IMR-90 (cell line): ENCODE data around the gene TMEM107. TPM values are rescaled to one million over a fixed set of nuclear protein-coding genes. Genes with fewer than 3 reads are reported as not detected.

Experiments used
- ATAC-seq: fragments of 200-7000 bp; cut with Tn5 transposase; 2 replicates; pipeline ENCODE4 v1.9.1; 2020; ENCODE audit warnings: low read depth, mild to moderate bottlenecking, moderate library complexity
- BruUV-seq: library from RNA; stranded (reverse); fragments of 400-500 nt; replicated peaks from 2 replicates; lab custom pipeline; 2021; lab: Mats Ljungman, UMichigan
- CTCF ChIA-PET: fragments of 300-600 bp; formaldehyde crosslinking; extraction: SDS; loops from one replicate; lab custom pipeline; 2021; ENCODE audit warnings: antibody characterized with exemption; lab: Yijun Ruan, JAX
- POLR2A ChIA-PET: fragments of 300-600 bp; sonication (Branson Sonifier 250); formaldehyde crosslinking; loops from one replicate; lab custom pipeline; 2022; ENCODE audit warnings: antibody characterized with exemption; ENCODE audit not compliant: unreplicated experiment; lab: Charles Lee
- DNase-seq: peaks from one replicate; pipeline ENCODE4 v3.0.0; 2013
- H2AFZ ChIP-seq: replicated peaks from 2 replicates; pipeline ENCODE3; 2013; ENCODE audit warnings: low read length, mild to moderate bottlenecking; ENCODE audit not compliant: poor library complexity
- H2AK5ac ChIP-seq: 2 replicates; pipeline ENCODE4 v1.6.1; 2013; ENCODE audit warnings: low read depth, low read length, inconsistent platforms
- H2AK9ac ChIP-seq: replicated peaks from 2 replicates; pipeline ENCODE3; 2013; ENCODE audit warnings: mild to moderate bottlenecking, low read depth, low read length, moderate library complexity; ENCODE audit not compliant: poor library complexity
- H2BK120ac ChIP-seq: 2 replicates; pipeline ENCODE4 v1.6.1; 2013; ENCODE audit warnings: low read depth, low read length, inconsistent platforms
- H2BK15ac ChIP-seq: 3 replicates; pipeline ENCODE4 v1.6.1; 2013; ENCODE audit warnings: low read depth, low read length, inconsistent platforms
- H2BK20ac ChIP-seq: 2 replicates; pipeline ENCODE4 v1.6.1; 2013; ENCODE audit warnings: low read depth, mild to moderate bottlenecking, inconsistent platforms, low read length, moderate library complexity
- H2BK5ac ChIP-seq: 2 replicates; pipeline ENCODE4 v1.6.1; 2013; ENCODE audit warnings: mild to moderate bottlenecking, low read depth, low read length, inconsistent platforms; ENCODE audit not compliant: poor library complexity, severe bottlenecking
- H3K14ac ChIP-seq: replicated peaks from 2 replicates; pipeline ENCODE4 v1.6.1; 2013; ENCODE audit warnings: low read depth, low read length, inconsistent platforms
- H3K18ac ChIP-seq: 2 replicates; pipeline ENCODE4 v1.6.1; 2013; ENCODE audit warnings: low read depth, low read length, control low read depth
- H3K23ac ChIP-seq: 2 replicates; pipeline ENCODE4 v1.6.1; 2013; ENCODE audit warnings: low read depth, low read length, inconsistent platforms
- H3K27ac ChIP-seq: 2 replicates; pipeline ENCODE4 v1.5.1; 2013; ENCODE audit warnings: mild to moderate bottlenecking, control low read depth, low read length; ENCODE audit not compliant: insufficient read depth
- H3K27me3 ChIP-seq: 2 replicates; pipeline ENCODE4 v1.6.1; 2013; ENCODE audit warnings: low read length; ENCODE audit not compliant: control insufficient read depth, insufficient read depth
- H3K36me3 ChIP-seq: 2 replicates; pipeline ENCODE4 v1.6.1; 2013; ENCODE audit warnings: low read length, mixed read lengths; ENCODE audit not compliant: control insufficient read depth, insufficient read depth
- H3K4ac ChIP-seq: 2 replicates; pipeline ENCODE4 v1.6.1; 2013; ENCODE audit warnings: low read depth, low read length, inconsistent platforms
- H3K4me1 ChIP-seq: 2 replicates; pipeline ENCODE4 v1.6.1; 2013; ENCODE audit warnings: low read length, mixed read lengths; ENCODE audit not compliant: control insufficient read depth, insufficient read depth
- H3K4me2 ChIP-seq: 2 replicates; pipeline ENCODE4 v1.6.1; 2013; ENCODE audit warnings: low read depth, mild to moderate bottlenecking, control low read depth, low read length, moderate library complexity
- H3K4me3 ChIP-seq: 2 replicates; pipeline ENCODE4 v1.5.1; 2013; ENCODE audit warnings: low read depth, mild to moderate bottlenecking, control low read depth, low read length, moderate library complexity; ENCODE audit not compliant: insufficient read depth
- H3K56ac ChIP-seq: 2 replicates; pipeline ENCODE4 v1.6.1; 2013; ENCODE audit warnings: low read length, inconsistent platforms; ENCODE audit not compliant: insufficient read depth; ENCODE audit errors: extremely low read depth
- H3K79me1 ChIP-seq, 2 experiments: 2 replicates each; pipeline ENCODE4 v1.6.1; 2013; ENCODE audit warnings: low read length in 2 of 2, inconsistent platforms in 1 of 2, low read depth in 1 of 2
- H3K9ac ChIP-seq: 2 replicates; pipeline ENCODE4 v1.6.1; 2013; ENCODE audit warnings: low read depth, low read length, control low read depth
- H3K9me1 ChIP-seq: 2 replicates; pipeline ENCODE4 v1.6.1; 2013; ENCODE audit warnings: low read length, inconsistent platforms; ENCODE audit not compliant: insufficient read depth
- H3K9me3 ChIP-seq: 2 replicates; pipeline ENCODE4 v1.6.1; 2013; ENCODE audit warnings: low read length; ENCODE audit not compliant: control insufficient read depth, insufficient read depth
- H4K20me1 ChIP-seq: 2 replicates; pipeline ENCODE4 v1.6.1; 2013; ENCODE audit warnings: low read length, inconsistent platforms; ENCODE audit not compliant: insufficient read depth
- H4K5ac ChIP-seq: 2 replicates; pipeline ENCODE4 v1.6.1; 2013; ENCODE audit warnings: mild to moderate bottlenecking, low read depth, low read length, control low read depth
- H4K8ac ChIP-seq, 2 experiments: 2 replicates each; pipeline ENCODE4 v1.6.1; 2013; ENCODE audit warnings: low read depth in 2 of 2, low read length in 2 of 2, control low read depth in 1 of 2, inconsistent platforms in 1 of 2
- H4K91ac ChIP-seq: 2 replicates; pipeline ENCODE4 v1.6.1; 2013; ENCODE audit warnings: low read depth, low read length, inconsistent platforms; ENCODE audit not compliant: insufficient read depth
- BHLHE40 ChIP-seq: fragments of 150-350 bp; IDR thresholded peaks from 2 replicates; pipeline ENCODE4 v1.6.1; 2016; ENCODE audit warnings: mild to moderate bottlenecking, low read depth, low read length
- CEBPB ChIP-seq: IDR thresholded peaks from 2 replicates; pipeline ENCODE4 v1.6.1; 2012; ENCODE audit warnings: low read depth, low read length, improper control_type of control experiment
- CHD1 ChIP-seq: IDR thresholded peaks from 2 replicates; pipeline ENCODE4 v1.6.1; 2012; ENCODE audit warnings: low read depth, low read length, improper control_type of control experiment
- FOS ChIP-seq: fragments of 150-350 bp; IDR thresholded peaks from 2 replicates; pipeline ENCODE4 v1.6.1; 2016; ENCODE audit warnings: low read depth, low read length
- MAFK ChIP-seq: IDR thresholded peaks from 2 replicates; pipeline ENCODE4 v1.6.1; 2012; ENCODE audit warnings: low read depth, low read length, improper control_type of control experiment
- MAZ ChIP-seq: IDR thresholded peaks from 2 replicates; pipeline ENCODE4 v1.6.1; 2012; ENCODE audit warnings: low read depth, mild to moderate bottlenecking, low read length, improper control_type of control experiment, moderate library complexity, borderline replicate concordance
- MXI1 ChIP-seq: IDR thresholded peaks from 2 replicates; pipeline ENCODE4 v1.6.1; 2012; ENCODE audit warnings: low read depth, mild to moderate bottlenecking, low read length, moderate library complexity, borderline replicate concordance
- NFE2L2 ChIP-seq: fragments of 150-350 bp; IDR thresholded peaks from 2 replicates; pipeline ENCODE4 v1.6.1; 2016; ENCODE audit warnings: low read depth, mild to moderate bottlenecking, low read length
- POLR2A ChIP-seq: IDR thresholded peaks from 2 replicates; pipeline ENCODE4 v1.6.1; 2012; ENCODE audit warnings: mild to moderate bottlenecking, low read depth, low read length
- RAD21 ChIP-seq: IDR thresholded peaks from 2 replicates; pipeline ENCODE4 v1.6.1; 2012; ENCODE audit warnings: low read length, improper control_type of control experiment
- RCOR1 ChIP-seq: IDR thresholded peaks from 2 replicates; pipeline ENCODE4 v1.6.1; 2012; ENCODE audit warnings: mild to moderate bottlenecking, low read length, improper control_type of control experiment; ENCODE audit not compliant: insufficient replicate concordance
- RFX5 ChIP-seq: IDR thresholded peaks from 2 replicates; pipeline ENCODE4 v1.8.0; 2012; ENCODE audit warnings: low read depth, mild to moderate bottlenecking, low read length, moderate library complexity
- SMC3 ChIP-seq: fragments of 150-350 bp; IDR thresholded peaks from 2 replicates; pipeline ENCODE4 v1.6.1; 2016; ENCODE audit warnings: low read depth, mild to moderate bottlenecking, antibody characterized with exemption, low read length, moderate library complexity
- WGBS, 2 experiments: methylation state at CpG; one replicate each; pipeline versions ENCODE4 v1.1.5 to v1.1.7; 2013; ENCODE audit warnings: missing lambda C conversion rate in 2 of 2; ENCODE audit not compliant: insufficient read length in 1 of 2; ENCODE audit errors: extremely low coverage in 2 of 2; 5-methylcytosine and 5-hydroxymethylcytosine counted together
- dilution Hi-C: fragments of 300-500 bp; cut with HindIII; formaldehyde crosslinking; loops from one replicate; pipeline ENCODE4 v1.14.3; 2018; ENCODE audit warnings: low sequenced_read_pairs; ENCODE audit not compliant: unreplicated experiment
- in situ Hi-C: fragments of 300-500 bp; cut with MboI; formaldehyde crosslinking; loops from 3 replicates; pipeline ENCODE4 v1.14.3; 2019; ENCODE audit warnings: low sequenced_read_pairs, inconsistent platforms, mixed read lengths
- intact Hi-C: fragments of 100-400 bp; cut with micrococcal nuclease; formaldehyde crosslinking; loops from 2 replicates; pipeline ENCODE4 v1.10.0; 2022
- polyA plus RNA-seq, 3 experiments: library from polyadenylated mRNA; depleted of rRNA; stranded (reverse); fragments of >200 nt; gene quantifications; 2 replicates each; pipeline ENCODE4 v1.2.3, GENCODE V29; 2012; ENCODE audit warnings: low replicate concordance in 1 of 3
- total RNA-seq: library from RNA; depleted of rRNA; stranded (reverse); fragments of >200 nt; gene quantifications from 2 replicates; pipeline ENCODE4 v1.2.3, GENCODE V29; 2012
- TF ChIP-seq, protein P1 (sequence below): fragments of 150-350 bp; IDR thresholded peaks from 2 replicates; pipeline ENCODE4 v1.6.1; 2017; ENCODE audit warnings: mild to moderate bottlenecking, antibody characterized with exemption, low read length, low read depth

TMEM107 gene
- total and polyA plus RNA-seq, 2 of the 4 experiments (the other 2 are of a cell fraction): 12.9 to 14.3 TPM

DNA sequence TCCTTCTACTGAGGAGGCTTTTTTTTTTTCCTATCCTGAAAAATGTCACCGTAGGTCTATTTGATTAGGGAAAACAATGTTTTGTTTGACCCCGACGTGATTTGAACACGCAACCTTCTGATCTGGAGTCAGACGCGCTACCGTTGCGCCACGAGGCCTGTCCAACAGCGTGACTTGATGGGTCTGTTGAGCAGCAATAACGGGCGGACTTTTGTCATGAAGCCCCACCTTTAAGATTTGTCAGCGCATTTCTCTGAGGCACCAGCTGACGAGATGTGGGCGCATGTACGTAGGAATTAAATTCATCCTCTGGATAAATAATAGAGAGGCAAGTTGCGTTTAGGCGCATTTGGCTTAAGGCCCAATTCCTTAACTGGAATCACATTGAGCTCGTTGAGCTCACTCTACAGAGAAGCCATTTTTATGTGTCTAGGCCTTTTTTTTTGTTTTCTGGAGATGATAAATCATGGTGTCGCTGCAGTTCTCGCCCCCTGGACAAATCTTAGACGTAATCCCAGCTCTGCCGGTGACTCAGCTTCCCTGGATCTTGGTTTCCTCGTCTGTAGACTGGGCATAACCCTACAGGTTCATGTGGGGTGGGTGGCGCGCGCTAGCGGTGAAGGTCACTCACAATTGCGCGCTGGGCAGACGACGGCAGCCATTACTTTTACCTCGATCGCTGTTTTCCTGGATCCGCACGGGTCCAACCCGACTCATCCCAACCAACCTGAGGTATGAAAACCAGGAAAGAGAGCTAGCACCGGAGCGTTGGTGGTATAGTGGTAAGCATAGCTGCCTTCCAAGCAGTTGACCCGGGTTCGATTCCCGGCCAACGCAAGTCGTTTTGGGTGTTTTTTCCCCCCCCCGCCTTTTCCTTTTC lies 44.8 kb upstream of the TMEM107 start:
- peak overlapping the region; percentile 56; the same call in 1 of the 2 replicates for H3K23ac ChIP-seq
- peak overlapping the region; percentile 65 for H3K9ac ChIP-seq
- H3K4ac ChIP-seq: peak overlapping the region; percentile 71
- WGBS, 2 experiments: 1% methylated on average over 23 of the region's 45 CpGs; no CpG with 5 or more reads in 1 of the 2 experiments
- H3K4me2 ChIP-seq: peak overlapping the region; percentile 88
- ChIA-PET CTCF (interaction anchor here (0.6 to 1.4 kb wide), 4 partner anchors 24 to 632 kb away, joined by 3 to 4 read pairs (median 4); no protein-coding TSS in a partner anchor), POLR2A (interaction anchor here (0.8 to 1.2 kb wide), 3 partner anchors 11 to 48 kb away, joined by 3 to 4 read pairs (median 3); partner anchors contain the start of gene AURKB)
- H2BK5ac ChIP-seq: peak overlapping the region; percentile 80
- peak overlapping the region; percentile 94 for H2AFZ ChIP-seq
- DNase-seq: peak; percentile 95
- H3K14ac ChIP-seq: peak overlapping the region; percentile 69
- H2BK20ac ChIP-seq: peak overlapping the region; percentile 53; the same call in 1 of the 2 replicates
- H4K20me1 ChIP-seq: peaks cover 12% of the 10 kb centered on the region
- TF ChIP-seq SMC3 (0 out of 2 replicates have a peak, but pooled peaks have one; percentile 4), MXI1 (no peak), NFE2L2 (peak; percentile 16; the same call in 1 of the 2 replicates), MAFK (no peak; the same call in none of the 2 replicates), RFX5 (no peak), BHLHE40 (peak; percentile 73; the same call in 1 of the 2 replicates), MAZ (peak; percentile 43; the same call in 1 of the 2 replicates), RAD21 (no peak), RCOR1 (peak; percentile 5), FOS (peak; percentile 90), CEBPB (peak; percentile 58), CHD1 (peak; percentile 68; the same call in 1 of the 2 replicates), POLR2A (no peak)
- TF ChIP-seq, protein P1, sequence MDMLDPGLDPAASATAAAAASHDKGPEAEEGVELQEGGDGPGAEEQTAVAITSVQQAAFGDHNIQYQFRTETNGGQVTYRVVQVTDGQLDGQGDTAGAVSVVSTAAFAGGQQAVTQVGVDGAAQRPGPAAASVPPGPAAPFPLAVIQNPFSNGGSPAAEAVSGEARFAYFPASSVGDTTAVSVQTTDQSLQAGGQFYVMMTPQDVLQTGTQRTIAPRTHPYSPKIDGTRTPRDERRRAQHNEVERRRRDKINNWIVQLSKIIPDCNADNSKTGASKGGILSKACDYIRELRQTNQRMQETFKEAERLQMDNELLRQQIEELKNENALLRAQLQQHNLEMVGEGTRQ: peak; percentile 28; the same call in 1 of the 2 replicates
- no peaks in the 10 kb centered on the region for H3K27me3 ChIP-seq
- peak overlapping the region; percentile 86 for H2AK9ac ChIP-seq
- dilution Hi-C loops (no loop called here), in situ Hi-C loops (loop anchor here (5.0 kb wide), 1 partner anchor 99 kb away; the partner anchor contains the start of gene HES7), intact Hi-C loops (loop anchor here (1.0 to 5.0 kb wide), 4 partner anchors 11 to 159 kb away; partner anchors contain the start of gene AURKB)
- H3K36me3 ChIP-seq: no peaks in the 10 kb centered on the region
- ATAC-seq: peak; percentile 18
- peak overlapping the region; percentile 65 for H3K27ac ChIP-seq
- H2BK120ac ChIP-seq: peak overlapping the region; percentile 68
- no peaks in the 10 kb centered on the region for H3K9me3 ChIP-seq
- peak overlapping the region; percentile 46; the same call in 1 of the 2 replicates for H4K5ac ChIP-seq
- peak overlapping the region; percentile 10; the same call in 1 of the 3 replicates for H2BK15ac ChIP-seq
- peak overlapping the region; percentile 49 for H4K91ac ChIP-seq
- H3K79me1 ChIP-seq: peaks cover 0 to 3% of the 10 kb centered on the region in 2 experiments; a peak in 1 of 4 replicates
- H4K8ac ChIP-seq: peak overlapping the region in 1 of 2 experiments; percentile 85; a peak in 2 of 4 replicates
- BruUV-seq: no TSS peak
- peak overlapping the region; percentile 58; the same call in 1 of the 2 replicates for H3K56ac ChIP-seq
- peak overlapping the region; percentile 62 for H3K4me3 ChIP-seq
- H3K18ac ChIP-seq: peak overlapping the region; percentile 46
- peaks cover 6% of the 10 kb centered on the region for H3K4me1 ChIP-seq
- H3K9me1 ChIP-seq: peaks cover 12% of the 10 kb centered on the region
- H2AK5ac ChIP-seq: no peak overlapping the region
